GM04503 (cell line): ENCODE measurements around the gene ZSWIM6.

Experiments
- DNase-seq: peaks from one replicate; pipeline ENCODE4 v3.0.0-alpha.2; 2012; ENCODE audit warnings: low read depth

The ZSWIM6 gene

DNA sequence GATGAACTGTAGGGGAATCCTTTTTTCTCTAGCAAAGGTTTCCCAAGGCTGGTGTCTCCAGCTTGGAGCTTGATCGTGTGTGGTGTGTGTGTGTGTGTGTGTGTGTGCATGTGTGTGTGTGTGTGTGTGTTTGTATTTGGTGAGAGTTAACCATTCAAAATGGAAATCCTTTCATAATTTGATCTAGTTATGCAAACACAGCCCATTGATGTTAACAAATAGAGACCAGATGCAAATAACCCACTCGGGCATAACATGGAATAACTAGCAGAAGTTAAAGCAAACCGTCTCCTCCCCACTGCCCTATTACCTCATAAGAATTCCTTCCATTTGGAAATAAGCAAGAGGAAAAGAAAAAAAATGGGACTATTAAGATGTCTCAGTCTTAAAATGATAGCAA lies 24.9 kb upstream of the ZSWIM6 start:
- DNase-seq = no peak

DNA sequence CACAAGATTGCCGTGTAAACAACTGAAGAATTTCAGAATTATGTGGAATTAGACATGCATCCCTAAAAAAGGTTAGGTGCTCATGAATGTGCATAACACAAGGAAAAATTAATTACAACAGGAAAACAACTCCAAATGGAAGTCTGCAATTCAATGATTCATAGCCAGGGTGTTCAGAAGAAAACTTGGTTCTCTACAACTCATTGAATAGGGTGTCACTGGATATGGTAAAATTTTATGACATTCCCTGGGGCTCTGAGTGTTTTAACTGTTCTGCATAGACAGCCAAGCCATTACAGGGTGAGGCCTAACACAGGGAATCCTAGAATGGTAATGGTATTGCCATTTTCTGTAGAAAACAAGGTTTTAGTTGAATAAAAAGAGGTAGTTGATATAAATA lies 24.4 kb upstream of the ZSWIM6 start:
- no peak for DNase-seq

DNA sequence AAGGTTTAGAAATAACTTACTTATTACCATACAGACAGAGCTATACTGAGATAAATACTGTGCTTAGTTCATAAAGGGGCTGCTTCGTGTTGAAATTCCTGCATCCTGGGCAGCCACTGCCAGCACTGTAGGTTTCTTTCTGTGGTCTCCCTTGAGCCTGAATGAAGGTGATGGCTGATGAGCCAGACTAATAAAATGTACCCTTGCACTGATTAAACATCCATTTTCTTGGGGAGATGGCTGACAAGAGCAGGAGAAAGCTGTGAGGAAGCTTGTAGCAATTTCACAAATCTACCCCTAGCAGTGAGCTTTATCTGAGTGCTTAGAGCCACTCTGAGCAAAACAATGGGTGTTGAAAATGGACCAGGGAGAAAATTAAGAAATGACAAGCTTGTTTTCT lies 23.3 kb upstream of the ZSWIM6 start:
- no peak for DNase-seq

DNA sequence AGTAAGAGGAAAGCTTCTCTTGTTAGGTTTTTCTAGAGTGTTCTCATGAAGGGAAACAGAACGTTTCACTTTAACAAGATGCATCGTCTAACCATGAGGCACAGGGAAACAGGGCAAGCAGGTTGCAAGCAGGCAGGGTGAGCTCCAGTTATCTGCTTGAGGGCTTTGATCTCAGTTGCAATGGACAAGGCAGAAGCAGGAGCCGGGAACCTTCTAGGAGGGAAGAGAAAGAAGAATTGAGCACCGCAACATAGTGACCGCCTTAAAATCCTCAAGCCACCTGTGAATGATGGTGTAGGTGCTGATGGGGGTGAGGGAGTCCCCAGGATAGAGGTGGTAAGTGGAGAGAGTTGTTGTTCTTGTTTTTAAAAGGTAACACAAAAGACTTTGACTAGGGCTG lies 22.9 kb upstream of the ZSWIM6 start:
- DNase-seq = no peak

DNA sequence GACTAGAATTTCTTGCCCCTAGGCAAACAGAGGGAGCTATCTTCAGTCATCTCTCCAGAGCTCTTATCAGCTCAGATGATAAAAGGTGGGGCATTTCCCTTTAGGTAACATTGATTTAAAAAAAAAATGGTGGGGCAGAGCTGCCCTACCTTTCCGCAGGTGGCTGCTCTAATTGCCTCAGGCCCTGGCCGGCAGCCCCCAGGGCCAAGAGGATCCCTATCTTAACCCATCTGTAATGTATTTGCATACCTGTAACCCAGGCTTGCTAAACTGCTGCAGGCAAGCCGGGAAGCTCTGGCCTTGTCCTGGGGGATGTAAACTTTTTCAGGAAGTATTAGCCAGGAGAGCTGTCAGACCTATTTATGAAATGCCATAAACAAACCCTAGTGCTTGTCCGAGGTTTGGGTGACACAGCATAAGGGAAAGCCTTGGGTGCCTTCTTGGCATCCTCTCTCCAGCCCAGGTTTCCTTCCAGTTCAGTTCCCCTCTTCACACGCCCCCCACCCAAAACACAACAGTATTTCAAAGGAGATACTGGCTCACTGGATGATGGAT lies 20.9 kb upstream of the ZSWIM6 start:
- no peak for DNase-seq

DNA sequence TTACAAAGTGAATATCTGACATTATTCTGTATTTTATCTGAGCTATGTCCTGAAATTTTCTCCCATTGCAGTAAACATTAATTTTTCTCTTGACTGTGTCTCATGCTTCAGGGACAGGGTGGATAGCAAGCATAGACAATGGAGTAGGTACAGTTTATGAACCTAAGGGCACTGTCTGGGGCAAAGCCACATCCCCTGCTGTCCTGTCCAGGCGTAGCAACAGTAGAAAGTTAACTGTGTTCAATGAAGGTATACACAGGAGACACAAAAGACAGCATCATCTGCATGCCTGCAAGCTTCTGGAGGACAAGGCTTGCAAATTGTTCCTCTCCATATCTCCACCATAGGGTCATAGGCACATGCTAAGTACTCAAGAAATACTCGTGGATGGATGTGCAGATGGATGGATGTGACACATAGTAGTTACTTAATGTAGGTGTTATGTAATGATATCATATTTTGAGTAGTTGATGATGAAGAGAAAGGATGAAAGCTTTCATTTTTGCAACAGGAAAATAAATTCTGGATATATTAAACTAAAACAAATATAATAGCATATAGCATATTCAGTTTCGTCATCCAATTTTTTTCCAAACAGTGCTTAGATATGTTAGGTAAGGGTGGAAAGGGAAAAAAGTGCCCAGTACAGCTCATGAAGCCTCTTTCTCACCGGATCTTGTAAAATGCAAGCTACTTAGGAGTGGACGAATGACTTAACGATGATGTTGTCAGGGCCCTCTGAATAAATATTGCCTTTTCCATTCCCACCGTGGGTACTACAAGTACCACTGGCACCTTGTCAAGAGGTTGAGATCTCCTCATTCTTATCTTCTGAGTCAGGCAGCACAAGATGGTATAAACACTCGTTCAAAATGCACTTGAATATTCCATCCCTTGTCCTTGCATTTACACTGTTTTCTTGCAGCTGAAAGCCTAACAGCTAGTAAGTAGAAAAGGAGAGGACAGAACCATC lies 19.9 kb upstream of the ZSWIM6 start:
- no peak for DNase-seq

DNA sequence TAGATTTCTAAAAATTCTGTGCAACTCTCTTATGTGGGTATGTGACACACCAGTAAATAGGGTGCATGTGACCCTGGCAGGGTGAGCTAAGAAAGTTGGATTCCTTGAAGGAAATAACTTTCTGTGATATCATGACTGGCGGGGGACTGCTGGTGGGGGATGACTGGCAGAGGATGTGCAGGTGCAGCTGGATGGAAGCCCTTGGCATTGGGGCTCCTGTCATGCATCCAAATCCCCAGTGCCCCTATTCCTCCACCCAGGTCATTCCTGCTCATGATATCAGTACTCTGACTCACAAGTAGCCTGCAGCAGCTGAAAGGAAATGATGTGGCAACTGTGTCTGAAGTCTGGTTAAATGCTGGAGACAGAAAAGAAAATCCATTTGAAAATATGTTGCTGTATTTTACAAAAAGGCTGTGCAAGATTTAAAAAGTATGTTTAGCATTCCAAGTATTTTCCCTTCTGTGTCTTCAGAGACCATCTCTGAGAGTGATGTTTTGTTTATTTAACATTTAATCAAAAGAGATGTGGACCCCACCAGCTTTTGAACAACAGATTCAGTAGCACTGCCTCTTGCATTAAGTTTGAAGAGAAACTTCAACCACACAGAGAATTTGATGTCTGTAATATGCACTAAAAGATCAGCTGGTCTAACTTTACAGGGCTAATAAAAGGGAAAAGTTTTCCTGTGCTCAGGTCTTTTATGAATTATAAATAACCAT lies 17.9 kb upstream of the ZSWIM6 start:
- peak; percentile 63 for DNase-seq

DNA sequence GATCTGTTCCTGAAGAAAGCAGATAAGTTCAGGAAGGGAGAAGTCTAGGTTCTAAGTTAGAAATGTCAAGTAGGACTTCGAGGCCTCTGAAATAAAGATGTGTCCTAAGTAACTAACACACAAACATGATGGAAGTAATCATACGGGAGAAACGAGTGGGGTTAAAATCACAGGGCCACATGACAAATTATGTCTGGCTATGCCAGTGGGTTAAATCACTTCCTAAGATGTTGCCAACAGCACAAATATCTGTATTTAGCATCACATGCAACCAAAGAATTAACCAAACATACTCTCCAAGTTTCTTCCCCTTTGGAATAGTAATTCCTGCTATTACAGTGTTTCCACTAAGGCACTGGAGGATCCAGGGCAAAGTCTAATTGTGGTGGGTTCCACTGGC lies 13.7 kb upstream of the ZSWIM6 start:
- no peak for DNase-seq

DNA sequence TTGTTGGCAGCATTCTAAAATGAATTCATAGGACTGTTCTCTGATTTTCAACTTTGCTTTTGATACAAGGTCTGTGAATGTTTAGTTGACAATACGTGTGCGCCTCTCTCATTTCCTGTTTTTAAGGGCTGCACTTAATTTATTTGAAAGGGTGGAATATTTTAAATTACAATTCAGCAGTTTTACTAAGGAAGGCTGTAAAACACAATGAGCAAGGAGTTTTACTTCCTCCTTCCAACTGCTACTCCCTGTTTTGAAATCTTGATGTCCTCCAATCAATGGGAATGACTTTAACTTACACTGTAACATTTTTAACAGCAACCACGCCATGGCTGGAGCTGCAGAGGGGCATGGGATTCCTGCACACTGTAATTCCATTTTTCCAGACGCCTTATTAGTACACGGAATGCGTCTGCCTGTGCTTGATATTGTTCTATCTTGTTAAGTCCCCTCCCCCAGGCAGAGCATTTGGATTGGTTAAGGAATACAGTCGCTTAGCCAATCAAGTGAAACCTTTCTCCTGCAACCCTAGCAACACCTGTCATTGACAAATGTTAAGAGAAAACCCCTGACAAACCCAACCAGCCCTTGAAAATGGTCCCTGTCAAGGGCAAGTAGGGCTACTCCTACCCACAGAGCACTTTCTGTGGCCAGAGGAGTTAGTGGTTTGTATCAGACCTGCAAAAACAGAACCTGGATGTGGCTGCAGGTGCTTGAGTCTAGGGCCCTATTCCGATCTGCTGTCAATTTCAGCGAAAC lies 12.5 kb upstream of the ZSWIM6 start:
- no peak for DNase-seq

DNA sequence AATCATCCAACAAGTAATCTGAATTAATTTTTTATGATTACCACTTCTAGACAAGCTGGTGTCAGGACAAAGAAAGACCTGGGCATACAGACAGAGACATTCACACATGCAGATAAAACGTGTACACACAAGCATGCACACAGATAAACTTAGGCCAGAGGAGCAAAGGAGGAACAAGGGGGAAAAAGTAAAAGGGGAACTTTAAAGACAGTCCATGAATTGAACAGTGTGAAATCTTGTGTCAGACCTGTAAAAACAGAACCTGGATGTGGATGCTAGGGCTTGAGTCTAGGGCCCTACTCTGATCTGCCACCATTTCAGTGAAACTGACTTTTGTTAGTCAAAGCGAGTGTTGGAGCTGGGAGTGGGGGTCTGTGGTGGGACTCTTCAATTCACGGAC lies 11.2 kb upstream of the ZSWIM6 start:
- DNase-seq = no peak

DNA sequence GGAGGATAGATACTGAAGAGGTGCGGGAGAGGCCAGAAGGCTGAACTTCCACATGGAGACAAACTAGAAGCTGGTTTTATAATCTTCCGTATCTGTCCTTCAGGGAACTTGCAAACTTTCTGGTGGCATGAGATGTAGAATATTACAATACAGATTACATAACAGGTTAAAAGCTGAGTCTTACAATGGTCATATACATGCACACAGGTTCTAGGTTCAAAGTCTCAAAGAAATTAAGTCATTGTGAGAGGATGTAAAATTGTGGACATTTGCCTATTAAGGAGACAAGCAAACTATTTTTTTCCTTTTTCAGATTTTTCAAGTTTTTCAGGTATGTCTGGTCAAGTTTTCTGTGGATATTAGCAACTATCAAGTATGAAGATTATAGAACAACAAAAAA lies 10.4 kb upstream of the ZSWIM6 start:
- DNase-seq = no peak

DNA sequence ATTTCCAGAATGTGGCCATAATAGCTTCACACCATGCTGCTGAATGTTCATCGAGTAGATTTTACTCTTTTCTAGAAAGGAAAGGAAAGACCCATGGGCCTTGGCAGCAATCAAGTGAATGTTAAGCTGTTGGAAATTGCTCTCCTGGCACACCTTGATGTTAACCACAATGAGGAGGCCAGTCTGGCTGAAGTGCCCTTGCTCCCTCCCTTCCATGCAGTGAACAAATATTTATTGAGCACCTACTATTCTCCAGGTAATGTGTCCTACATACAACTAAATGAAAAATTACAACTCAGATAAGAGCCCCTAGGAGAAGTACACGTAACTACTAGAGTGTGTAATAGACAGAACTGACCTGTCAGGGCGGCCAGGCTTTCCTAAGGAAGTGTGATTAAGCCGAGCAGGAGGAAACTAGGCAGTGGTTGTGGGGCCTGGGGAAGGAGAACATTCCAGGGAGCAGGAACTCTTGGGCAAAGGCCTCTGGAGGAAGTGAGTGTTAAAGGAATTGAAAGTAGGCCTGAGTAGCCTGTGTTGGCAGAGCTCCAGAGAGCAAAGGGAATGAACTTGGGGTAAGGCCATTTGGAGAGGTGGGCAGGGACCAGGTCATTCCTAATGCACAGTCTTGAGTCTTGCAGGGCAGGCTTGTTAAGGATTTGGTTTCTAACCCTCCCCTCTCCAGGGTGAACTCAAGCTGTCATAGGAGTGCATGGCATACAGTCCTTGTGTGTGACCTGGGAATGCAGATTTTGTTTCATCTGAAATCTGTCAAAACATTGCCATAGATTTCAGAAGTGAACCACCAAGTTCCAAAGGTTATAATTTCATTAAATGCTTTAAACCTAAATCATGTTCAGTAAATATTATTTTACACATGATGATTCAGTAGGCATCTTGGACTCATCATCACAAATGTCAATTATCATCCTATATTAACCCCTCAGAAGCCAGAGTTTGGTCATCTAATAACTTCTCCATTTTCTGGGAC lies 9.0 kb upstream of the ZSWIM6 start:
- no peak for DNase-seq

DNA sequence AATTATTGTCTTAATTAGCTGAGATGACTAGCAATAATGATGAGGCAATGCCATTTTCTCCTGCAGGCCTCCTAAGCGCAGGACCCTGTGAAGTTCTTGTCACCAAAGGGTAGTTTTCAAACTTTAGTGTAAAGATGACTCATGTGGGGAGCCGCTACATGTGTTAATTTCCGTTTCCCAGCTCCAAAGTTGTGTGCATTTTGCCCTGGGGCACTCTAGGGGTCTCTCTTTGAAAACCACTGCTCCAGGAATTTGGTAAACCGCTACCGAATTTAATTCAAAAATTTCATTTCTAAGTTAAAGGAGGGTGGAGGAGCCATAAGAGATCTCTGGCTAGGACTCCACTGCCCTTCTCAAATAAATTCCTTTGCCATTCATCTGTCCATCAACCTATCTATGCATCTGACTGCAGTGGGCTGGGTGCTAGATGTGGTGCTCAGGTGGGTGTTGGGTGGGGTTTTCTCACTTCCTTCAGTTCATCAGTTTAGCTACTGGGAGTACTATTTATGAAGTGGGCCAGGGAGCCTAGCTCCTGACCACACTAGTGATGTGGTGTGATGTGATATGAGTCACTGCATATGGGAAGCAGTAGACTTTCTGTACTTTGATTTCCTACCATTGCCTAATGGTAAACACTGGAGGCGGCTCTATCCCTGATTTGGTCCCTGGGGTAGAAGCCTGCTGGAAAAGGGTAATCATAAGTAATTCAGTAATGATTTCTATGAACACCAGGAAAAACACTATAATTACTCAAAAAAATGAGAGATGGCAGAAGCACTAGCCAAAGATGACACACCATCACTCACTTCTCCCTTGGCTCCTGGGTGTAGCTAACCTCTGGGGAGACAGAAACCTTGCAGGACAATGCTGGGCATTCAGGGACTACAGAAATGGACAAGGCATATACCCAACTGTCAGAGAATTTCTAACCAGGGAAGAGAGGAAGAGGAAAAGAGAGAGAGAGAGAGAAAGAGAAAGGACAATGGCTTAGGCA lies 4.0 kb upstream of the ZSWIM6 start:
- peak; percentile 62 for DNase-seq

DNA sequence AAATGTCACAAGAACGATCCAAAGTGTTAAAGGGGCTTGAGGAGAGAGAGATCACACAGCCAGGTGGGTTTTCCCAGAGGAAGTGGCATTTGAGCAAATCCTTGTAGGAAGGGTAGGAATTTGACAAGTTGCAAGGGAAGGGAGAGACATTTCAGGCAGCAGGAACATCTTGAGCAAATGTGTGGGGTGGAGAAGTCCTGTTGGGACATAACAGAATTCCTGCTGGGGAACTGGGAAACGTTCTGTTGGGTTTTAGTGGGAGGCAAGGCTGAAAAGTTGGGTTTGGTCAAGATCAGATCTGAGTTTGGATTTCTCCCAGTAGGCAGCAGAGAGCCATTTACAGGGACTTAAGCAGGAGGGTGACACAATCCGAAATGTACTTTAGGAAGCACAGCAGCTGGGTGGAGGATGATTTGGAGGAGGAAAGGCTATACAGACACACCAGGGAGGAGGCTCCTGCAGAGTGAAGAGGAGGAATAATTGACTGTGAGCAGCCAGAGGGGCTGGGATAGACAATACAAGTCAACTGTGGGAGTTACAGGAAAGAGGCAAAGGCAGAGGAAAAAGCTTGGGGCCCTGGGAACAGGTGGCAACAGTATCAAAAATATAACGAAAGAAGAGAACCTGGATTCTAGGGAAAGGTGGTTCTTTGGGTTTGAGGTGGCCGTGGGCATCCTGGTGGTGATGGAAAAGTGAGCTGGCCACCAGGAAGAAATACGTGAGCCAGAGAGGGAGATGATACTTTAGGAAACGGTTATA lies 3.1 kb upstream of the ZSWIM6 start:
- no peak for DNase-seq

DNA sequence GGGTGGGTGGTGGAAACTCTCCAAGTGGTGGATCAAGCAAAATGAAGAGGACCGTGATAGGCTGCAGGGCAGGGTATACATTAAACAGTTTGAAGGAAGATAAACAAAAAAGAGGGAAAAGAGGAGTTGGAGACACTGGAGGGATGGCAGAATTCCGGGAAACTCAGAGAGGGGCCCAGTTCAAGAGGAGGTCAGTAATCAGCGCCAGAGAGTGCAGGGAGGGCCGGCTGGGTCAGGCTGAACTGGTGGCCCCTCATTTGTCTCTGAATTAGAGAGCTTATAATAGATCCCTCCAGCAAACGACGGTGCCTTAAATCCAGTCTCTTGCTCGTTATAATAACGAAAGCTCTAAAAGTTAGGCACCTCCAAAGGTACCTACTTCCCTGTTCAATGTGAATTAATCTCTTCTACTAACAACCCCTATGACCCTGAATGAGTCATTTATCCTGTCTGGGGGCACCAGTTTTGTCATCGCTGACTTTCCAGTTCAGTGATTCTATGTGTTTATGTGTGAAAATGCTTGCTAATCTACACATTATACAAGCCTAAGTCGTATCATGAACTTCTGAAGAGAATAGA lies 2.4 kb upstream of the ZSWIM6 start:
- DNase-seq = no peak

DNA sequence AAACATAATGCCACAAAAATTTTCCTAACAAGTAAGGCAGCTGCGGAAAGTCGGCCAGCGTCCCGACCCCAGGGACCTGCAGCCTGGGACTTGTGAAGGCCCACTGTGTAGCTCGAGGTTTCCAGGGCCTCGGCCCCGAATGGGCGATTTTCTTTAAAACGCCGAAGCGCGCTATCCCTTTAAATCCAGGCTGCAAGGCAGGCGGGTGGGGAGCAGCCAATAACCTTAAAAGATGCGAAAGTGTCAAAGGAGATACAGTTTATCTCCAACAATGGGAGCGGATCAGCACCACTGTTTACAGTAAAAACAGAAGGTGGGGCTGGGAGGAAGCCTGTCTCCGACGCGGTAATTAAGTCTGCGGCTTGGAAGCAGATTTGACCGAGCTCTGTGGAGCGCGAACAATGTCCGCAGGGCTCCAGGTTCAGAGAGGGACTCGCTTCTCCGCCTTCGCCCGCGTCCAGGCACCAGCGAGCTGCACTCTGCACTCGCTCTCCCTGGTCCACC lies 1.7 kb upstream of the ZSWIM6 start:
- no peak for DNase-seq

DNA sequence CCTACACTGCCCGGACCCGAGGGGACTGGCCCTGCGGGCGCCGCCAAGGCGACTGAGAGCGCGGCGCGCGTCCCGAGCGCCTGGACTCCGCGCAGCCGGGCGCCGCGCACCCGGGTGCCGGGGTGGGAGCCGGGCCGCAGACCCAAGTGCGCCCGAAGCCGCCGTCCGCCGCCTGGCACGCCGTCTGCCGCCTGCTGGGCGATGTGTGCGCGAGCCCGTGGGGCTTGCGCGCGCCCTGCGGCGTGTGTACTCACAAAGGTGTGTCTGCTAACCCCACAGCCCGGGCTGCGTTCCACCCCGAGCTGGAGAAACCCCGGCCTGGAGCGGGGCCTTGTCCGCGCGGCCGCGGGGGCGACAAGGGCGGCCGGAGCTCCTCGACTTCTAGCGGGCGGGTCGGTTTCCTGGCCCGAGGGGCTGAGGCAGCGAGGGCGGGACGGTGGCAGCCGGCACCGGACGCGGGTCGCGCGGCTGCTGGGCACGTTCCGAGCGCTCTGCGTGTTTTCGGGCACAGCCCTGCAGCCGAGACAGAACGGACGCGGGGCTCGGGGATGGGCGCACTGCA lies 1.1 kb upstream of the ZSWIM6 start:
- no peak for DNase-seq

DNA sequence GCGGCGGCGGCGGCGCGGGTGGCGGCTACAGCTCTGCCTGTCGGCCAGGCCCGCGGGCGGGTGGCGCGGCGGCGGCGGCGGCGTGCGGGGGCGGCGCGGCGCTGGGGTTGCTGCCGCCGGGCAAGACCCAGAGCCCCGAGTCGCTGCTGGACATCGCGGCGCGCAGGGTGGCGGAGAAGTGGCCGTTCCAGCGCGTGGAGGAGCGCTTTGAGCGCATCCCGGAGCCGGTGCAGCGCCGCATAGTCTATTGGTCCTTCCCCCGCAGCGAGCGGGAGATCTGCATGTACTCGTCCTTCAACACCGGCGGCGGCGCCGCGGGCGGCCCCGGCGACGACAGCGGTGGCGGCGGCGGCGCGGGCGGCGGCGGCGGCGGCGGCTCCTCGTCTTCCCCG lies 296 bp downstream of the ZSWIM6 start:
- no peak for DNase-seq
